DOHH2 (cell line): ENCODE results near the gene FKBP10.
A peak's percentile ranks its signal among the peaks of the same experiment; 100 is the strongest.

Experiments used
- H3F3A ChIP-seq: fragments of 200-600 bp; sonication (generic), shearing (Covaris generic); 2 replicates; pipeline ENCODE4 v1.6.0; 2016; ENCODE audit warnings: antibody characterized with exemption, mild to moderate bottlenecking; ENCODE audit not compliant: control insufficient read depth, insufficient read depth
- H3K27ac ChIP-seq: fragments of 200-600 bp; sonication (generic); 2 replicates; pipeline ENCODE4 v1.5.1; 2014; ENCODE audit warnings: low read depth, mild to moderate bottlenecking, low read length, moderate library complexity
- H3K27me3 ChIP-seq: fragments of 200-600 bp; sonication (generic); 2 replicates; pipeline ENCODE4 v1.6.1; 2014; ENCODE audit warnings: mild to moderate bottlenecking, low read length, mixed read lengths; ENCODE audit not compliant: control insufficient read depth
- H3K36me3 ChIP-seq: fragments of 200-600 bp; sonication (generic); 2 replicates; pipeline ENCODE4 v1.6.1; 2014; ENCODE audit warnings: mild to moderate bottlenecking, low read length, moderate library complexity, mixed read lengths; ENCODE audit not compliant: control insufficient read depth
- H3K4me1 ChIP-seq: fragments of 200-600 bp; sonication (generic); 2 replicates; pipeline ENCODE4 v1.6.1; 2014; ENCODE audit warnings: mild to moderate bottlenecking, low read length, mixed read lengths; ENCODE audit not compliant: control insufficient read depth
- H3K4me2 ChIP-seq: fragments of 200-600 bp; sonication (generic); 2 replicates; pipeline ENCODE4 v1.6.0; 2014; ENCODE audit warnings: mild to moderate bottlenecking, low read length, moderate library complexity
- H3K4me3 ChIP-seq: fragments of 200-600 bp; sonication (generic); 2 replicates; pipeline ENCODE4 v1.5.1; 2014; ENCODE audit warnings: mild to moderate bottlenecking, low read length, mixed read lengths
- H3K79me2 ChIP-seq: fragments of 200-600 bp; sonication (generic); 2 replicates; pipeline ENCODE4 v1.6.1; 2014; ENCODE audit warnings: mild to moderate bottlenecking, low read length, mixed read lengths; ENCODE audit not compliant: control insufficient read depth
- H3K9me2 ChIP-seq: fragments of 200-600 bp; sonication (generic); replicated peaks from 2 replicates; pipeline ENCODE4 v1.6.1; 2014; ENCODE audit warnings: mild to moderate bottlenecking, low read length, mixed read lengths; ENCODE audit not compliant: control insufficient read depth
- H3K9me3 ChIP-seq: fragments of 200-600 bp; sonication (generic); 2 replicates; pipeline ENCODE4 v1.6.1; 2014; ENCODE audit warnings: antibody characterized with exemption, low read length, mixed read lengths; ENCODE audit not compliant: control insufficient read depth, insufficient read depth
- H4K20me1 ChIP-seq: fragments of 200-600 bp; sonication (generic); 2 replicates; pipeline ENCODE4 v1.6.0; 2014; ENCODE audit warnings: low read depth, mild to moderate bottlenecking, antibody characterized with exemption, low read length, moderate library complexity; ENCODE audit not compliant: control insufficient read depth, insufficient read depth
- CTCF ChIP-seq: fragments of 200-600 bp; sonication (generic); IDR thresholded peaks from one replicate; pipeline ENCODE4 v1.5.1; 2014; ENCODE audit warnings: antibody characterized with exemption, mild to moderate bottlenecking, low read depth, low read length; ENCODE audit not compliant: poor library complexity, severe bottlenecking
- EZH2phosphoT487 ChIP-seq: fragments of 200-600 bp; sonication (generic); IDR thresholded peaks from 2 replicates; pipeline ENCODE4 v1.6.1; 2017; ENCODE audit warnings: borderline replicate concordance, mild to moderate bottlenecking, antibody characterized with exemption, low read length, moderate library complexity, mixed read lengths

FKBP10 gene

GRCh38 chr17:41797377-41797776 is 15.4 kb upstream of the FKBP10 start:
- Histone ChIP-seq H3K4me3 (no peak overlapping the region), H3K4me1 (peaks cover 20% of the 10 kb centered on the region), H3K36me3 (no peaks in the 10 kb centered on the region), H3K9me2 (no peaks in the 10 kb centered on the region), H3K27ac (no peak overlapping the region), H3K79me2 (no peaks in the 10 kb centered on the region), H3F3A (no peaks in the 10 kb centered on the region), H3K27me3 (no peaks in the 10 kb centered on the region; the same call in 1 of the 2 replicates), H4K20me1 (no peaks in the 10 kb centered on the region), H3K4me2 (no peak overlapping the region), H3K9me3 (no peaks in the 10 kb centered on the region)
- no peak for TF ChIP-seq EZH2phosphoT487

GRCh38 chr17:41799366-41799765 is 13.4 kb upstream of the FKBP10 start:
- TF ChIP-seq CTCF (no peak), EZH2phosphoT487 (no peak)
- Histone ChIP-seq H4K20me1 (no peaks in the 10 kb centered on the region), H3K4me2 (no peak overlapping the region)

DNA sequence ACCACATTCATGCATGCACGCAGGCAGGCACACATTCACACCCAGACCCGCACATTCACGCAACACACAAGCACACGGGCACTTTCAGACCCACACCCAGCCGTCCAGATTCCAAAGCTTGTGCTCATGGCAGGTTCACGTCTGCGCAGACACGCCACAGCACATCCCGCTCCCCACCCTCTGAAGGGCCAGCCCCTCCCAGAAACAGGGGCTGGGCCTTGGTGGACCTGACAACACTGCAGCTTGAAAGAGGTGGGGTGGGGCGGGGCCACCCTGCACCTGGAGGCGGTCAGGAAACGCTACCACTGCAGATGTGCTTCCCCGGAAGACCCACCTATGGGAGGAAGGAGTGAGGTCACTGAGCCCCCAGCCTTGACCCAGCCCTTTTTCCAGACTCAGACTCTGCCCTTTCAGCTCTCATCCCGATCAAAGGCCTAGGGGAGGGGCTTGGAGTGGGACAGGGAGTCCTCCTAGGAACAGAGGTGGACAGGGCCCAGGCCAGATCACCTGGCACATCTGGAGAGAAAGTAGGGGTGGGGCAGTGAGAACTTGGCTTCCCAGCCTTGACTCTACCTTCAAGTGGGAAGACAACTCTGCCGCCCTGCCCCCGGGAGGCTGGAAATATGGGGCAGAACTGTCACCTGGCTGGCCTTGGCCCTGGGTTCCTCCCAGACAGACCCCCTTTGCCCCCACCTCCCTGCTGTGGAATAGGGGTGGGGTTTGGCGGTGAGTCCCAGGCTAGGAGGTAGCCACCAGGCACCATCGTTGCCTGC is 12.0 kb upstream of the FKBP10 start:
- H3K27ac ChIP-seq = no peak overlapping the region
- H3K4me1 ChIP-seq = peaks cover 33% of the 10 kb centered on the region
- H3F3A ChIP-seq = no peaks in the 10 kb centered on the region
- no peaks in the 10 kb centered on the region; the same call in 1 of the 2 replicates for H3K27me3 ChIP-seq
- no peak overlapping the region for H3K4me3 ChIP-seq
- H3K36me3 ChIP-seq = no peaks in the 10 kb centered on the region
- no peaks in the 10 kb centered on the region for H4K20me1 ChIP-seq
- no peaks in the 10 kb centered on the region for H3K9me3 ChIP-seq
- peak overlapping the region; percentile 43 for H3K4me2 ChIP-seq
- TF ChIP-seq CTCF (no peak), EZH2phosphoT487 (no peak)
- no peaks in the 10 kb centered on the region for H3K79me2 ChIP-seq
- no peaks in the 10 kb centered on the region for H3K9me2 ChIP-seq

More at GRCh38 chr17:41799366-41799765, 13.4 kb upstream of the FKBP10 start:
- Histone ChIP-seq H3K4me3 (no peak overlapping the region), H3K9me3 (no peaks in the 10 kb centered on the region), H3K27me3 (no peaks in the 10 kb centered on the region; the same call in 1 of the 2 replicates), H3K9me2 (no peaks in the 10 kb centered on the region), H3K79me2 (no peaks in the 10 kb centered on the region), H3K36me3 (no peaks in the 10 kb centered on the region), H3K27ac (no peak overlapping the region), H3F3A (no peaks in the 10 kb centered on the region), H3K4me1 (peaks cover 33% of the 10 kb centered on the region)
